Endothelial cell of umbilical vein (primary cell): ENCODE data around the gene PRPF19. TPM values are rescaled to one million over a fixed set of nuclear protein-coding genes. Genes with fewer than 3 reads are reported as not detected.
A peak's percentile ranks its signal among the peaks of the same experiment; 100 is the strongest.

Source experiments
- BruUV-seq: library from RNA; stranded (reverse); fragments of 400-500 nt; replicated peaks from 2 replicates; lab custom pipeline; 2021; lab: Mats Ljungman, UMichigan
- CTCF ChIA-PET: fragments of 300-600, 350-600 bp; sonication (Branson Sonifier 250); formaldehyde crosslinking; loops from one replicate; lab custom pipeline; 2021; ENCODE audit warnings: antibody characterized with exemption, inconsistent platforms; lab: Charles Lee
- POLR2A ChIA-PET: fragments of 300-600, 350-600 bp; sonication (Branson Sonifier 250); formaldehyde crosslinking; loops from one replicate; lab custom pipeline; 2021; ENCODE audit warnings: antibody characterized with exemption, inconsistent platforms; lab: Charles Lee
- DNase-seq: peaks from one replicate; pipeline ENCODE4 v3.0.0-alpha.2; 2011; ENCODE audit warnings: low read depth, low spot score
- FAIRE-seq: peaks from 2 replicates; lab custom pipeline; 2011; peaks lifted over from hg19 to GRCh38; lab: Jason Lieb, UNC
- H2AFZ ChIP-seq: 2 replicates; pipeline ENCODE4 v1.6.0; 2012; ENCODE audit warnings: low read depth, low read length, control low read depth, inconsistent platforms
- H3K27ac ChIP-seq: 2 replicates; pipeline ENCODE4 v1.5.1; 2011; ENCODE audit warnings: low read depth, mild to moderate bottlenecking, control low read depth, low read length, moderate library complexity; ENCODE audit not compliant: insufficient read depth
- H3K27me3 ChIP-seq, 2 experiments: 2 replicates each; pipeline versions ENCODE4 v1.6.0 to v1.6.1; 2011; ENCODE audit warnings: low read length in 2 of 2, mixed read lengths in 1 of 2; ENCODE audit not compliant: control insufficient read depth in 2 of 2, insufficient read depth in 2 of 2
- H3K36me3 ChIP-seq, 2 experiments: 2 replicates in 1 of 2; 3 replicates in 1 of 2; pipeline ENCODE4 v1.5.1; 2011; ENCODE audit warnings: low read length in 2 of 2, mild to moderate bottlenecking in 1 of 2, moderate library complexity in 1 of 2; ENCODE audit not compliant: control insufficient read depth in 2 of 2, insufficient read depth in 2 of 2; ENCODE audit errors: extremely low read depth in 1 of 2
- H3K4me1 ChIP-seq: 3 replicates; pipeline ENCODE4 v1.5.1; 2011; ENCODE audit warnings: mild to moderate bottlenecking, low read length; ENCODE audit not compliant: control insufficient read depth, insufficient read depth; ENCODE audit errors: extremely low read depth
- H3K4me2 ChIP-seq: 2 replicates; pipeline ENCODE4 v1.6.1; 2011; ENCODE audit warnings: low read length, control low read depth, mixed read lengths; ENCODE audit not compliant: insufficient read depth
- H3K4me3 ChIP-seq, 3 experiments: fragments of 200-600 bp in 1 of 3; sonication (generic), shearing (Covaris generic) in 1 of 3; replicated peaks in 1 of 3; 2 replicates each; pipeline ENCODE4 v1.5.1; 2011 to 2016; ENCODE audit warnings: control low read depth in 3 of 3, low read length in 3 of 3, mild to moderate bottlenecking in 2 of 3, inconsistent platforms in 1 of 3, low read depth in 1 of 3, moderate library complexity in 1 of 3; ENCODE audit not compliant: insufficient read depth in 1 of 3
- H3K79me2 ChIP-seq: 2 replicates; pipeline ENCODE4 v1.6.0; 2012; ENCODE audit warnings: low read length, inconsistent platforms; ENCODE audit not compliant: control insufficient read depth, insufficient read depth
- H3K9ac ChIP-seq: replicated peaks from 2 replicates; pipeline ENCODE3; 2011; ENCODE audit warnings: low read length, control low read depth; ENCODE audit not compliant: insufficient read depth; ENCODE audit errors: extremely low read depth
- H3K9me1 ChIP-seq: replicated peaks from 3 replicates; pipeline ENCODE4 v1.6.0; 2011; ENCODE audit warnings: mild to moderate bottlenecking, low read length; ENCODE audit not compliant: control insufficient read depth, insufficient read depth; ENCODE audit errors: extremely low read depth
- H3K9me3 ChIP-seq: replicated peaks from 2 replicates; pipeline ENCODE4 v1.5.1; 2012; ENCODE audit warnings: low read length, inconsistent platforms; ENCODE audit not compliant: control insufficient read depth, insufficient read depth
- H4K20me1 ChIP-seq: replicated peaks from 2 replicates; pipeline ENCODE3; 2011; ENCODE audit warnings: mild to moderate bottlenecking, low read length; ENCODE audit not compliant: control insufficient read depth, insufficient read depth; ENCODE audit errors: extremely low read depth
- CTCF ChIP-seq, 2 donors: IDR thresholded peaks; 1 replicate in 1 of 2; 2 replicates in 1 of 2; pipeline ENCODE4 v1.5.1; 2011; ENCODE audit warnings: low read length in 2 of 2, mild to moderate bottlenecking in 2 of 2, moderate library complexity in 2 of 2, control low read depth in 1 of 2, inconsistent platforms in 1 of 2, low read depth in 1 of 2; ENCODE audit not compliant: insufficient read depth in 1 of 2; ENCODE audit errors: extremely low read depth in 1 of 2
- EZH2 ChIP-seq: IDR thresholded peaks from 2 replicates; pipeline ENCODE4 v1.6.1; 2012; ENCODE audit warnings: borderline replicate concordance, low read depth, mild to moderate bottlenecking, moderate library complexity, low read length, inconsistent platforms; ENCODE audit not compliant: severe bottlenecking
- FOS ChIP-seq: IDR thresholded peaks from 2 replicates; pipeline ENCODE4 v1.6.1; 2011; ENCODE audit warnings: mild to moderate bottlenecking, low read length, moderate library complexity, borderline replicate concordance; ENCODE audit not compliant: insufficient read depth
- GATA2 ChIP-seq: IDR thresholded peaks from 2 replicates; pipeline ENCODE4 v1.7.0; 2011; ENCODE audit warnings: low read depth, mild to moderate bottlenecking, moderate library complexity, mixed read lengths, low read length; ENCODE audit not compliant: insufficient read length, insufficient read depth
- JUN ChIP-seq: IDR thresholded peaks from 2 replicates; pipeline ENCODE4 v1.6.1; 2011; ENCODE audit warnings: borderline replicate concordance, low read depth; ENCODE audit not compliant: insufficient read length, insufficient read depth
- MAX ChIP-seq: IDR thresholded peaks from 2 replicates; pipeline ENCODE4 v1.6.1; 2011; ENCODE audit not compliant: insufficient read depth, insufficient read length
- MYC ChIP-seq: IDR thresholded peaks from one replicate; pipeline ENCODE4 v1.6.1; 2011; ENCODE audit warnings: mild to moderate bottlenecking, low read depth, low read length
- POLR2A ChIP-seq: IDR thresholded peaks from 2 replicates; pipeline ENCODE4 v1.6.1; 2012; ENCODE audit warnings: low read depth, mild to moderate bottlenecking, control low read depth, low read length
- POLR2AphosphoS5 ChIP-seq: IDR thresholded peaks from 2 replicates; pipeline ENCODE4 v1.6.1; 2012; ENCODE audit warnings: low read depth, mild to moderate bottlenecking, control low read depth, low read length, moderate library complexity; ENCODE audit not compliant: insufficient read depth
- dilution Hi-C: fragments of 300-500 bp; cut with MboI; formaldehyde crosslinking; loops from one replicate; pipeline ENCODE4 v1.15.0; 2019; ENCODE audit warnings: low sequenced_read_pairs; ENCODE audit not compliant: extremely low pct_ligation_motif_present
- intact Hi-C: fragments of 100-400 bp; cut with micrococcal nuclease; formaldehyde crosslinking; loops from one replicate; pipeline ENCODE4 v1.10.0; 2022
- polyA plus RNA-seq, 4 experiments: library from polyadenylated mRNA; depleted of rRNA in 3 of 4; stranded (reverse) in 3 of 4; unstranded in 1 of 4; fragments of >200 nt; gene quantifications; 2 replicates each; pipeline versions ENCODE4 v1.2.1 to v1.2.3, GENCODE V29; 2011 to 2012; ENCODE audit warnings: missing spikeins in 1 of 4
- total RNA-seq: library from RNA; stranded (reverse); gene quantifications from 2 replicates; pipeline ENCODE4 v1.2.3, GENCODE V29; 2021

PRPF19 gene
- total and polyA plus RNA-seq, 2 donors (not counting 3 experiments of a cell fraction or from before 2014, with no cell fraction given), result 97.1 to 126 TPM

GRCh38 chr11:60951606-60951903, 45.2 kb upstream of the PRPF19 start:
- dilution Hi-C loops, result no loop called here
- ChIA-PET POLR2A (no interaction called here), CTCF (no interaction called here)
- Histone ChIP-seq H4K20me1 (no peaks in the 10 kb centered on the region), H3K4me3 (peak overlapping the region in 2 of 3 experiments; percentile 34 to 56), H3K27ac (no peak overlapping the region), H3K9me1 (no peaks in the 10 kb centered on the region), H3K27me3 (peaks cover 2 to 10% of the 10 kb centered on the region in 2 experiments), H3K4me1 (peaks cover 10% of the 10 kb centered on the region), H3K36me3 (no peaks in the 10 kb centered on the region), H3K9ac (peak overlapping the region; percentile 50), H3K79me2 (no peaks in the 10 kb centered on the region), H2AFZ (peak overlapping the region; percentile 97), H3K4me2 (peak overlapping the region; percentile 84), H3K9me3 (no peaks in the 10 kb centered on the region)
- no TSS peak for BruUV-seq
- TF ChIP-seq JUN (no peak), CTCF (IDR thresholded peaks at IDR 0.05; ENCODE audit: extremely low read depth in 1 of 2, insufficient read depth in 1 of 2, low read depth in 1 of 2, low read length in 2 of 2) (no peak), FOS (no peak), GATA2 (no peak), POLR2A (no peak), POLR2AphosphoS5 (no peak), MAX (no peak), MYC (no peak), EZH2 (no peak)
- FAIRE-seq (no peak), DNase-seq (no peak)
- intact Hi-C loops, result no loop called here
